Vagina (tissue), 2 donors: Measurements from ENCODE around the gene ARHGDIB.

Experiments
- CTCF ChIP-seq, 3 experiments: fragments of 450-650 bp in 2 of 3; fragments of 200-600 bp in 1 of 3; sonication (generic) in 1 of 3; IDR thresholded peaks; one replicate each; pipeline ENCODE4 v1.5.1; 2017 to 2019; ENCODE audit warnings: antibody characterized with exemption in 3 of 3, mild to moderate bottlenecking in 2 of 3, moderate library complexity in 2 of 3
- POLR2A ChIP-seq, 2 donors: fragments of 450-650 bp; IDR thresholded peaks; one replicate each; pipeline ENCODE4 v1.6.1; 2017; ENCODE audit warnings: antibody characterized with exemption in 2 of 2, mild to moderate bottlenecking in 2 of 2, moderate library complexity in 2 of 2

GRCh38 chr12:14976658-14977057 is 15.3 kb upstream of the ARHGDIB start:
- no peak for TF ChIP-seq POLR2A (IDR thresholded peaks at IDR 0.05)
- no peak for TF ChIP-seq CTCF (IDR thresholded peaks at IDR 0.05)
